Caco-2 (cell line): Measurements from ENCODE around the gene NUDT1. TPM values are rescaled to one million over a fixed set of nuclear protein-coding genes. Genes with fewer than 3 reads are reported as not detected.

Experiments used
- BruUV-seq: library from RNA; stranded (reverse); fragments of 400-500 nt; replicated peaks from 2 replicates; lab custom pipeline; 2021; lab: Mats Ljungman, UMichigan
- CTCF ChIA-PET: fragments of 300-600 bp; sonication (Branson Sonifier 250); formaldehyde crosslinking; loops from one replicate; lab custom pipeline; 2022; ENCODE audit warnings: antibody characterized with exemption; lab: Charles Lee
- POLR2A ChIA-PET: fragments of 300-600 bp; sonication (Branson Sonifier 250); formaldehyde crosslinking; loops from one replicate; lab custom pipeline; 2022; ENCODE audit warnings: antibody characterized with exemption; lab: Charles Lee
- DNase-seq, 2 experiments: peaks; one replicate each; pipeline versions ENCODE4 v3.0.0 to v3.0.0-alpha.2; 2020 to 2022
- H3K27me3 ChIP-seq: replicated peaks from 2 replicates; pipeline ENCODE4 v1.6.0; 2011; ENCODE audit warnings: low read length; ENCODE audit not compliant: control insufficient read depth, insufficient read depth
- H3K36me3 ChIP-seq: 2 replicates; pipeline ENCODE4 v1.5.1; 2011; ENCODE audit warnings: low read length; ENCODE audit not compliant: control insufficient read depth, insufficient read depth
- H3K4me1 ChIP-seq: fragments of 250-450 bp; sonication (Bioruptor Pico); 2 replicates; pipeline ENCODE4 v1.5.1; 2020; ENCODE audit warnings: mild to moderate bottlenecking
- H3K4me3 ChIP-seq: 2 replicates; pipeline ENCODE4 v1.5.1; 2011; ENCODE audit warnings: low read depth, mild to moderate bottlenecking, control low read depth, low read length
- H3K9me3 ChIP-seq: fragments of 250-450 bp; sonication (Bioruptor Pico); 2 replicates; pipeline ENCODE4 v1.5.1; 2020; ENCODE audit warnings: mild to moderate bottlenecking, moderate library complexity
- H3K27ac Mint-ChIP-seq: one replicate; pipeline ENCODE4 v1.8.0; 2022; ENCODE audit warnings: mixed read lengths; ENCODE audit not compliant: unreplicated experiment
- H3K27me3 Mint-ChIP-seq: one replicate; pipeline ENCODE4 v1.8.0; 2022; ENCODE audit warnings: mixed read lengths; ENCODE audit not compliant: insufficient read depth, unreplicated experiment
- H3K36me3 Mint-ChIP-seq: one replicate; pipeline ENCODE4 v1.8.0; 2022; ENCODE audit warnings: mild to moderate bottlenecking, mixed read lengths; ENCODE audit not compliant: insufficient read depth, unreplicated experiment
- H3K4me1 Mint-ChIP-seq: one replicate; pipeline ENCODE4 v1.8.0; 2022; ENCODE audit warnings: low read depth, mixed read lengths; ENCODE audit not compliant: unreplicated experiment
- H3K4me3 Mint-ChIP-seq: one replicate; pipeline ENCODE4 v1.8.0; 2022; ENCODE audit warnings: mild to moderate bottlenecking, moderate library complexity, mixed read lengths; ENCODE audit not compliant: unreplicated experiment
- H3K9me3 Mint-ChIP-seq: one replicate; pipeline ENCODE4 v1.8.0; 2022; ENCODE audit warnings: mixed read lengths; ENCODE audit not compliant: unreplicated experiment
- intact Hi-C: fragments of 100-400 bp; cut with micrococcal nuclease; formaldehyde crosslinking; loops from one replicate; pipeline ENCODE4 v1.10.0; 2022; ENCODE audit not compliant: unreplicated experiment
- total RNA-seq: library from RNA; stranded (reverse); gene quantifications from 2 replicates; pipeline ENCODE4 v1.2.3, GENCODE V29; 2022
- TF ChIP-seq, protein P1 (sequence below), 2 experiments: fragments of 200-600 bp in 1 of 2; IDR thresholded peaks; 1 replicate in 1 of 2; 2 replicates in 1 of 2; pipeline versions ENCODE4 v1.5.1 to v1.8.0; 2011 to 2022; ENCODE audit warnings: antibody characterized with exemption in 1 of 2, control low read depth in 1 of 2, inconsistent platforms in 1 of 2, low read depth in 1 of 2, low read length in 1 of 2, mild to moderate bottlenecking in 1 of 2, moderate library complexity in 1 of 2; ENCODE audit not compliant: insufficient read depth in 1 of 2, severe bottlenecking in 1 of 2, unreplicated experiment in 1 of 2

NUDT1 gene
- total RNA-seq, 1 experiment from 2014 or later = 42.8 TPM

- CTCF ChIA-PET = no interaction called here
- POLR2A ChIA-PET = no interaction called here
Observed at GRCh38 chr7:2276107-2276506, 34.1 kb downstream of the NUDT1 start.

GRCh38 chr7:2278026-2278425 lies 36.0 kb downstream of the NUDT1 start:
- CTCF ChIA-PET = interaction anchor here (0.6 kb wide), 1 partner anchor 11 kb away, joined by 3 read pairs; no protein-coding TSS in a partner anchor
- Histone ChIP-seq H3K27me3 (no peaks in the 10 kb centered on the region), H3K4me1 (peaks cover 34% of the 10 kb centered on the region), H3K36me3 (peaks cover 5% of the 10 kb centered on the region), H3K4me3 (no peak overlapping the region), H3K9me3 (no peaks in the 10 kb centered on the region)
- no TSS peak for BruUV-seq
- TF ChIP-seq, protein P1, sequence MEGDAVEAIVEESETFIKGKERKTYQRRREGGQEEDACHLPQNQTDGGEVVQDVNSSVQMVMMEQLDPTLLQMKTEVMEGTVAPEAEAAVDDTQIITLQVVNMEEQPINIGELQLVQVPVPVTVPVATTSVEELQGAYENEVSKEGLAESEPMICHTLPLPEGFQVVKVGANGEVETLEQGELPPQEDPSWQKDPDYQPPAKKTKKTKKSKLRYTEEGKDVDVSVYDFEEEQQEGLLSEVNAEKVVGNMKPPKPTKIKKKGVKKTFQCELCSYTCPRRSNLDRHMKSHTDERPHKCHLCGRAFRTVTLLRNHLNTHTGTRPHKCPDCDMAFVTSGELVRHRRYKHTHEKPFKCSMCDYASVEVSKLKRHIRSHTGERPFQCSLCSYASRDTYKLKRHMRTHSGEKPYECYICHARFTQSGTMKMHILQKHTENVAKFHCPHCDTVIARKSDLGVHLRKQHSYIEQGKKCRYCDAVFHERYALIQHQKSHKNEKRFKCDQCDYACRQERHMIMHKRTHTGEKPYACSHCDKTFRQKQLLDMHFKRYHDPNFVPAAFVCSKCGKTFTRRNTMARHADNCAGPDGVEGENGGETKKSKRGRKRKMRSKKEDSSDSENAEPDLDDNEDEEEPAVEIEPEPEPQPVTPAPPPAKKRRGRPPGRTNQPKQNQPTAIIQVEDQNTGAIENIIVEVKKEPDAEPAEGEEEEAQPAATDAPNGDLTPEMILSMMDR (IDR thresholded peaks at IDR 0.05; ENCODE audit: insufficient read depth in 1 of 2, low read depth in 1 of 2, low read length in 1 of 2, severe bottlenecking in 1 of 2, unreplicated experiment in 1 of 2) = no peak
- Mint-ChIP-seq H3K4me3 (no peak overlapping the region), H3K27ac (peak overlapping the region; percentile 50), H3K9me3 (no peaks in the 10 kb centered on the region), H3K27me3 (no peaks in the 10 kb centered on the region), H3K36me3 (peaks cover 19% of the 10 kb centered on the region), H3K4me1 (peaks cover 26% of the 10 kb centered on the region)
- POLR2A ChIA-PET = no interaction called here
- intact Hi-C loops = no loop called here
- no peak for DNase-seq

More at GRCh38 chr7:2276107-2276506, 34.1 kb downstream of the NUDT1 start:
- TF ChIP-seq, protein P1 (IDR thresholded peaks at IDR 0.05; ENCODE audit: insufficient read depth in 1 of 2, low read depth in 1 of 2, low read length in 1 of 2, severe bottlenecking in 1 of 2, unreplicated experiment in 1 of 2) = no peak
- BruUV-seq = no TSS peak
- no peaks in the 10 kb centered on the region for H3K27me3 Mint-ChIP-seq
- H3K4me3 ChIP-seq = no peak overlapping the region
- H3K27ac Mint-ChIP-seq = no peak overlapping the region
- H3K36me3 ChIP-seq = peaks cover 5% of the 10 kb centered on the region
- no peaks in the 10 kb centered on the region for H3K9me3 Mint-ChIP-seq
- intact Hi-C loops = no loop called here
- H3K4me1 ChIP-seq = peaks cover 17% of the 10 kb centered on the region
- peaks cover 19% of the 10 kb centered on the region for H3K36me3 Mint-ChIP-seq
- H3K4me1 Mint-ChIP-seq = peaks cover 13% of the 10 kb centered on the region
- no peak overlapping the region for H3K4me3 Mint-ChIP-seq
- H3K9me3 ChIP-seq = no peaks in the 10 kb centered on the region
- DNase-seq = no peak
- no peaks in the 10 kb centered on the region for H3K27me3 ChIP-seq

GRCh38 chr7:2279896-2280295 lies 37.9 kb downstream of the NUDT1 start:
- H3K4me1 Mint-ChIP-seq = peaks cover 26% of the 10 kb centered on the region
- H3K9me3 ChIP-seq = no peaks in the 10 kb centered on the region
- H3K27me3 ChIP-seq = no peaks in the 10 kb centered on the region
- POLR2A ChIA-PET = interaction anchor here (0.6 to 1.5 kb wide), 3 partner anchors 38 to 74 kb away, joined by 3 to 6 read pairs (median 4); partner anchors contain the start of genes MRM2 and NUDT1
- H3K36me3 ChIP-seq = peaks cover 2% of the 10 kb centered on the region
- peaks cover 5% of the 10 kb centered on the region for H3K36me3 Mint-ChIP-seq
- H3K4me3 Mint-ChIP-seq = peak overlapping the region; percentile 17
- H3K27ac Mint-ChIP-seq = peak overlapping the region; percentile 48
- H3K4me1 ChIP-seq = peaks cover 45% of the 10 kb centered on the region
- no peak overlapping the region for H3K4me3 ChIP-seq
- CTCF ChIA-PET = no interaction called here
- H3K9me3 Mint-ChIP-seq = no peaks in the 10 kb centered on the region
- intact Hi-C loops = no loop called here
- BruUV-seq = no TSS peak
- no peak for DNase-seq
- TF ChIP-seq, protein P1 (IDR thresholded peaks at IDR 0.05; ENCODE audit: insufficient read depth in 1 of 2, low read depth in 1 of 2, low read length in 1 of 2, severe bottlenecking in 1 of 2, unreplicated experiment in 1 of 2) = no peak
- H3K27me3 Mint-ChIP-seq = no peaks in the 10 kb centered on the region
